ENCODE results near the gene TBX10. TPM values are rescaled to one million over a fixed set of nuclear protein-coding genes. Genes with fewer than 3 reads are reported as not detected.
"Not testable (repeated sequence)": the region's sequence is repeated elsewhere in the genome, so short reads cannot be mapped to it uniquely, and the experiment has no call there.

Gene TBX10
- not detected for total RNA-seq

DNA sequence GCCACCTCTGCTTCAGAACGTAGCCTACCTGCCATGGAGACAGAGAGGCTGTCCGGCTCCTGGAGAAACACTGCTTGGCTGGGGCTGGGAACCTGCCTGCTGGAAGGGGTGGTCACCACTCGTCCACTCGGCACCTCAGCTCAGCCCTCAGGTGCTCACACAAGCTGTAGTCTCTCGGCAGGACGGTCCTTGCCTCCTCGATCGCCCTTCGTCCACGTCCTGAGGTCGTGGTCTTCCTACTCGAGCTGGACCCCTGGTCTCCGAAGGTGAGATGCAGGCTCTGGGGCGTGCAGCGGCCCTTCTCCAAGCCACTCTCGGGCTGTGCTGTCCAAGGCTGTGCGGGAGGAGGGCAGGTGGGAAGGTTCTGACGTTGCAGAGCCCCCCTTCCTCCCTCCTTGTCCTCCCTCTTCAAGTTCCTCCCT, at the start of gene TBX10:
TBX10 (minus strand) TSS at position 326 of the 422 bp plus-strand sequence; CDS start at position 35, 291 bp downstream.
- no peak for ATAC-seq
- no peaks in the 10 kb centered on the region for H3K36me3 Mint-ChIP-seq
- no peak within 1 kb of the TSS for H3K4me3 Mint-ChIP-seq
- peaks cover 4 to 6% of the 10 kb centered on the region in 2 donors for H3K4me1 Mint-ChIP-seq (ENCODE audit: low read depth in 2 of 2)
- no peak for DNase-seq (ENCODE audit: low spot score)
- no peaks in the 10 kb centered on the region for H3K27me3 Mint-ChIP-seq
- H3K9me3 Mint-ChIP-seq = no peaks in the 10 kb centered on the region
- H3K27ac Mint-ChIP-seq = no peak within 1 kb of the TSS

- ATAC-seq = peak; percentile 74 to 76
- H3K4me1 Mint-ChIP-seq (ENCODE audit: low read depth in 2 of 2) = peaks cover 8 to 10% of the 10 kb centered on the region in 2 donors
- H3K36me3 Mint-ChIP-seq = no peaks in the 10 kb centered on the region
- H3K9me3 Mint-ChIP-seq = no peaks in the 10 kb centered on the region
- peak overlapping the region; percentile 2 to 31 for H3K27ac Mint-ChIP-seq
- H3K27me3 Mint-ChIP-seq = peaks cover 14% of the 10 kb centered on the region in 2 donors
- H3K4me3 Mint-ChIP-seq = peak overlapping the region; percentile 49
- no peak for DNase-seq (ENCODE audit: low spot score)
Measured at GRCh38 chr11:67689178-67689577, 49.6 kb upstream of the TBX10 start.

GRCh38 chr11:67687986-67688385, 48.4 kb upstream of the TBX10 start:
- no peak for ATAC-seq
- H3K4me1 Mint-ChIP-seq (ENCODE audit: low read depth in 2 of 2) = peaks cover 8 to 10% of the 10 kb centered on the region in 2 donors
- H3K9me3 Mint-ChIP-seq = no peaks in the 10 kb centered on the region
- DNase-seq (ENCODE audit: low spot score) = no peak
- no peaks in the 10 kb centered on the region for H3K36me3 Mint-ChIP-seq
- H3K27ac Mint-ChIP-seq = no peak overlapping the region
- H3K4me3 Mint-ChIP-seq = no peak overlapping the region
- H3K27me3 Mint-ChIP-seq = peaks cover 14% of the 10 kb centered on the region in 2 donors

DNA sequence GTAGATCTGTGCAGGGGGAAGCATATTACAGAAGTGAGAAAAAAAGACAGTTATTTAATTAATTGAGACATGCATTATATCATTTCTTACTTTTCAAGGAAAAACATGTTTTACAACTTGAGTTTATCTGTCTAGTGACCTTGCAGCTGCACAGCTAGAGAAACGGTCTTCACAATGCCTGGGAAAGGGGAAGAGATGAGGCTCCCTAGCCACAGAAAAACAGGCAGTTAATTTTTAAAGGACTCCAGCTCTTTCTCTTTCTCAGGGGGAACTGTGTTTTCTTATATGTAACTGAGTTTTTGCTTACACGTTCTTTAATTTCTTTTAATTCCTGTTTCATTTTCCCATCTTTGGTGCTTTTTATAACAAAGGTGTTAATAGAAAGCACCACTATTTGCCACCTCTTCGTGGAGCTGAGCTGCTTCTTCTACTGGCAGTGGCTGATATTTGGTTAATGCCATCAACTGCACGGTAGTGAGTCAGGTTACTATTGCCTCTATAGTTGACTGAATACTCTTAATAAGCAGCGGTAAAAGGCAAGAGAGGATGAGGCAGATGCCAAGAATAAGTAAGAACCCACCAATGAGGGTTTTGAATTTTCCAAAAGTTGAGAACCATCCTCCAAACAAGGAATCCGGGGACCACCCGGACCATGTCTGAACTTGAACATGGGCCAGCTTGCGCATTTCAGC, 46.2 kb upstream of the TBX10 start:
- H3K36me3 Mint-ChIP-seq; ATAC-seq; H3K9me3 Mint-ChIP-seq; H3K27ac Mint-ChIP-seq; H3K4me3 Mint-ChIP-seq; DNase-seq (ENCODE audit: low spot score): not testable (repeated sequence)
- peaks cover 10 to 12% of the 10 kb centered on the region in 2 donors for H3K4me1 Mint-ChIP-seq (ENCODE audit: low read depth in 2 of 2)
- peaks cover 11 to 14% of the 10 kb centered on the region in 2 donors for H3K27me3 Mint-ChIP-seq

GRCh38 chr11:67682126-67683034, 42.8 kb upstream of the TBX10 start:
- not testable (repeated sequence) for H3K27ac Mint-ChIP-seq; H3K9me3 Mint-ChIP-seq; H3K4me3 Mint-ChIP-seq; DNase-seq (ENCODE audit: low spot score); H3K36me3 Mint-ChIP-seq; H3K4me1 Mint-ChIP-seq (ENCODE audit: low read depth in 2 of 2); ATAC-seq; H3K27me3 Mint-ChIP-seq

DNA sequence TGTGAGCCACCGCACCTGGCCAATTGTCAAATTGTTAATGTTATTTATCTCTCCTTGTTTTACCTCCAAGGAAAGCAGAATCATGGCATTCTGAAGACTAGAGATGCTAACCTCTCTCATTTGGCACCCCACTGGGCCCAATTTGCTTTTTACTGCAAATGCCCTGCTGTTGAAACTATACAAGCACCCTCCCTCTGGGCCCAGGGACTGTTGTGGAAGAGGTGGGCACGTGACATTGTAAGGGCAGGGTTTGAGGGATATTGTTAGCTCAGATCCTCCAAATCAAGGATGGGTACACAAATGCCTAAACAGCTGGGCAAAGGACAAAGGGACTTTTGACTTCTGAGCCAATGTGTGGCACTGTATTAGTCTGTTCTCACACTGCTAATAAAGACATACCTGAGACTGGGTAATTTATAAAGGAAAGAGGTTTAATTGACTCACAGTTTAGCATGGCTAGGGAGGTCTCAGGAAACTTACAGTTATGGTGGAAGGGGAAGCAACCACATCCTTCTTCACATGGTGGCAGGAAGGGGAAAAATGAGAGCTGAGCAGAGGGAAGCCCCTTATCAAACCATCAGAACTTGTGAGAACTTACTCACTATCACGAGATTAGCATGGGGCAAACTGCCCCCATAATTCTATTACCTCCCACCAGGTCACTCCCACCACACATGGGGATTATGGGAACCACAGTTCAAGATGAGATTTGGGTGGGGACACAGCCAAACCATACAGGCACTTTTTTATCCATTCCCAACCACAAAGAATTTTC, 41.3 kb upstream of the TBX10 start:
- Mint-ChIP-seq H3K9me3 (no peaks in the 10 kb centered on the region), H3K27ac (peak overlapping the region in 1 of 2 donors; percentile 5), H3K36me3 (no peaks in the 10 kb centered on the region), H3K4me1 (ENCODE audit: low read depth in 2 of 2) (peaks cover 0 to 3% of the 10 kb centered on the region in 2 donors), H3K27me3 (peaks cover 19% of the 10 kb centered on the region in 2 donors), H3K4me3 (no peak overlapping the region)
- ATAC-seq = no peak
- no peak for DNase-seq (ENCODE audit: low spot score)

DNA sequence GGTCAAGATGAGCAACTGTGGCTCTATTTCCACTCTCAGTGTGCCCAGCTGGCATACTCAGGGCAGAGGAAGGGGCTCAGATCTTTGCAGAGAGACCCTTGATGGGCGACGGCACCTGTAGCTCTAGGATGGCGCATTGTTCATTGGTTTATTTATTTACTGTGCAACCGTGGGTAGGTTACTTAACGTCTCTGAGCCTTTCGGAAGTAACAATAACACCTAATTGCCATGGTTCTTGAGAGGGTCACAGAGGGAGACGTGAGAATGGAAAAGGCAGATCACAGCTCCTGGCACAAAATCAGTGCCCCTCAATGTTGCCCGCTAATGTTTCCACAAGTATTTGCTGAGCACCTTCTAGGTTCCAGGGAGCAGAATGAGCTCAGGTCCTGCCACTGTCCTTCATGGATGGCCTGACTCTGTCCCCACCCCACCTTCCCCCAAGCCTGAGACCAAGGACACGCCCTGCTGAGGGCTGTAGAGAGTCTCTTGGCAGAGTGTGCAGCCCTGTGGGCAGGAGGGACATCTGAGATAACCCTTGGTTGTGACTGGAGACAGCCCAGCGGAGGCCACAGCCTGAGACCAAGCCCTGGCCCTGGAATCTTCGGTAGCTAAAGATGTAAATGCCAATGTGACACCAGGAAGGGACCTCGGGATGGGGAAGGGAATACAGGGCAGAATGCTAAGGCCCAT, 35.6 kb upstream of the TBX10 start:
- no peaks in the 10 kb centered on the region for H3K9me3 Mint-ChIP-seq
- H3K27ac Mint-ChIP-seq = no peak overlapping the region
- no peaks in the 10 kb centered on the region for H3K4me1 Mint-ChIP-seq (ENCODE audit: low read depth in 2 of 2)
- H3K4me3 Mint-ChIP-seq = no peak overlapping the region
- H3K27me3 Mint-ChIP-seq = peaks cover 15 to 19% of the 10 kb centered on the region in 2 donors
- no peaks in the 10 kb centered on the region for H3K36me3 Mint-ChIP-seq
- DNase-seq (ENCODE audit: low spot score) (no peak), ATAC-seq (no peak)

- DNase-seq (ENCODE audit: low spot score) (no peak), ATAC-seq (peak in 1 of 2 donors; percentile 38)
- Mint-ChIP-seq H3K27me3 (peaks cover 15 to 19% of the 10 kb centered on the region in 2 donors), H3K9me3 (no peaks in the 10 kb centered on the region), H3K4me3 (no peak within 1 kb of the TSS), H3K36me3 (no peaks in the 10 kb centered on the region), H3K27ac (no peak within 1 kb of the TSS), H3K4me1 (ENCODE audit: low read depth in 2 of 2) (no peaks in the 10 kb centered on the region)
Measured at GRCh38 chr11:67674442-67674871, 34.9 kb upstream of the TBX10 start, which contains the start of gene ALDH3B2. TSS of gene ALDH3B2 (minus strand) at chr11:67674623. CDS start at chr11:67666935, 7,688 bp downstream.

DNA sequence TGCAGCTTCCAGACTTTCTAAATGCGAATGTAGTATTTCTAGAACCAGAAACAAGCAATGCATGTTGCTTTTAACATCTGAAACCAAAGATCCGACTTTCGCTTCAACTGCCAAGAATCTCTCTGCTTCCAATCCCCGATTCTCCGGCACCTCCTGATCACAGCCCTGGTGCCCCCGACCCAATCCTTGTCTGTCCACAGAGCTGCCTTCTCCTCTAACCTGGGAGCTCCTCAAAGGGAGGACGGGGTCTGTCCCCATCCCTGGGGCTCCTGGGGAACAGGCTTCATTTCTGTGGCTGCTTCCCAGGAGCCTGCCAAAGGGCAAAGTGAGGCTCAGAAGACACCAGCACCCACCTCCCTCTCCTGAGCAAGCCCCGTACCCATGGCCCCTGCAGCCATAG, 34.3 kb upstream of the TBX10 start:
- ATAC-seq = no peak
- no peak for DNase-seq (ENCODE audit: low spot score)
- H3K27me3 Mint-ChIP-seq = peaks cover 15 to 19% of the 10 kb centered on the region in 2 donors
- no peaks in the 10 kb centered on the region for H3K9me3 Mint-ChIP-seq
- H3K27ac Mint-ChIP-seq = no peak overlapping the region
- H3K4me3 Mint-ChIP-seq = no peak overlapping the region
- H3K36me3 Mint-ChIP-seq = no peaks in the 10 kb centered on the region
- H3K4me1 Mint-ChIP-seq (ENCODE audit: low read depth in 2 of 2) = no peaks in the 10 kb centered on the region

DNA sequence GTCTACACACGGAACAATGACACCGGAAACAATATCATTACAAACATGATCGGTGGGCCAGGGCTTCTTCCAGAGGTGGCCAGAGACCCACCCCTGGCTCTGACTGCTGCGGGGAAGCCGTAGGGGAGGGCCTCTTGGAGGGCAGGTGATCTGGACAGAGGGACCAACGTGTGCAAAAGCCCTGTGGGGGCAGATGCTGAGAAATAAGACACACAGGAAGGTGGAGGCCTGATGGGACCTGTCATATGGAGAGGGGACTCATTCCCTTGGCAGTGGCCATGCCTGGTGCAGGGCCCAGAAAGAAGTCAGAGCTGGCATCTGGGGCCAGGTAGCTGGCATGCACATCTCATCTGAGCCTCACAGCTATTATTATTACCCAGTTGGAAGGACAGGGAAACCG, 33.8 kb upstream of the TBX10 start:
- no peaks in the 10 kb centered on the region for H3K36me3 Mint-ChIP-seq
- no peak for DNase-seq (ENCODE audit: low spot score)
- no peak for ATAC-seq
- no peak overlapping the region for H3K27ac Mint-ChIP-seq
- H3K27me3 Mint-ChIP-seq = peaks cover 15 to 19% of the 10 kb centered on the region in 2 donors
- H3K9me3 Mint-ChIP-seq = no peaks in the 10 kb centered on the region
- no peaks in the 10 kb centered on the region for H3K4me1 Mint-ChIP-seq (ENCODE audit: low read depth in 2 of 2)
- no peak overlapping the region for H3K4me3 Mint-ChIP-seq

GRCh38 chr11:67671211-67671520, 31.6 kb upstream of the TBX10 start:
- no peaks in the 10 kb centered on the region for H3K9me3 Mint-ChIP-seq
- no peaks in the 10 kb centered on the region for H3K4me1 Mint-ChIP-seq (ENCODE audit: low read depth in 2 of 2)
- ATAC-seq (no peak), DNase-seq (ENCODE audit: low spot score) (no peak)
- no peak overlapping the region for H3K27ac Mint-ChIP-seq
- H3K36me3 Mint-ChIP-seq = no peaks in the 10 kb centered on the region
- peaks cover under 1 to 2% of the 10 kb centered on the region in 2 donors for H3K27me3 Mint-ChIP-seq
- no peak overlapping the region for H3K4me3 Mint-ChIP-seq

DNA sequence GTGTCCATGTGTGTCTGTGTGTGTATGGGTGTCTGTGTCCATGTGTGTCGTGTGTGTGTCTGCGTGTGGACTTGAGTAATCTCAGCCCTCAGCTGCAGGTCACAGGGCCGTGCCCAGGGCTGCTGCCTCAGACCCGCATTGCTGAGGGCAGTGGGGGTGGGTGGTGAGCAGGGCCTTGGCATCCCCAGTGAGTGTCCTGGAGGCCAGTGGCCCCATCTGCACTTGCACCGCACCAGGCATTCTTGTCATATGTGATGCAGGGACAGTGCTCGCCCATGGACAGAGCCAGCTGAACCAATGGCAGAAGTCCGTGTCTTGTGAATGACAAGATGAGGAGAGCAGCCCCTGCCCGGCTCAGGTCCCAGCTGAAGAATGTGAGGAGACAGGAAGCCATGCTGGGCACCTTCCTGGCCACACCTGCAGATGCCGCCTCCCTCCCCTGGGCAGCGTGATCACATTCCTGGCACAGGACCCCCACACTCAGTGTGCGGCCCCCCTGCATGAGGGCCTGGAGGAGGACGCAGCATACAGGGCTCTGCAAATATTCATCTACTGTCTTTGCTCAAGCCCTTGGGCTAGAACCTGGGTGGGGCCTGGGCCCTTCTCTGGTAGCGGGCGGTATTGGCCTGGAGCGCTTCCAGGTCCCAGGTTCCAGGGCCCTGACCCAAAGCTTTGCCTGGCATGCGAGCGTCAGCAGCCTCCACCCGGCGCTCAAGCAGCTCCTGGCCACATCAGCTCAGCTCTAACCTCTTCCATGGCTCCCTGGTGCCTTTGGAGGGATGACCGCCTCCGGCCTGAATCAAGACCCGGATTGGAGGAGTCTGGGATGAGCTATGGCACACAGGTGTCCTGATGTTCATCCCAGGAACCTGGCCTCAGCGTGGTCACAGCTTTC, 31.0 kb upstream of the TBX10 start:
- Mint-ChIP-seq H3K4me1 (ENCODE audit: low read depth in 2 of 2) (no peaks in the 10 kb centered on the region), H3K36me3 (no peaks in the 10 kb centered on the region), H3K27me3 (no peaks in the 10 kb centered on the region), H3K9me3 (no peaks in the 10 kb centered on the region), H3K4me3 (no peak overlapping the region), H3K27ac (no peak overlapping the region)
- no peak for ATAC-seq
- no peak for DNase-seq (ENCODE audit: low spot score)
